GM19372 (cell line): Measurements from ENCODE around the gene TPSB2.
"Not testable (repeated sequence)": the region's sequence is repeated elsewhere in the genome, so short reads cannot be mapped to it uniquely, and the experiment has no call there.

Source experiments
- ATAC-seq: cut with Tn5 transposase; IDR thresholded peaks from one replicate; pipeline ENCODE4 v1.9.1; 2021; ENCODE audit warnings: mild to moderate bottlenecking, low read depth, moderate library complexity; ENCODE audit not compliant: unreplicated experiment

Gene TPSB2

DNA sequence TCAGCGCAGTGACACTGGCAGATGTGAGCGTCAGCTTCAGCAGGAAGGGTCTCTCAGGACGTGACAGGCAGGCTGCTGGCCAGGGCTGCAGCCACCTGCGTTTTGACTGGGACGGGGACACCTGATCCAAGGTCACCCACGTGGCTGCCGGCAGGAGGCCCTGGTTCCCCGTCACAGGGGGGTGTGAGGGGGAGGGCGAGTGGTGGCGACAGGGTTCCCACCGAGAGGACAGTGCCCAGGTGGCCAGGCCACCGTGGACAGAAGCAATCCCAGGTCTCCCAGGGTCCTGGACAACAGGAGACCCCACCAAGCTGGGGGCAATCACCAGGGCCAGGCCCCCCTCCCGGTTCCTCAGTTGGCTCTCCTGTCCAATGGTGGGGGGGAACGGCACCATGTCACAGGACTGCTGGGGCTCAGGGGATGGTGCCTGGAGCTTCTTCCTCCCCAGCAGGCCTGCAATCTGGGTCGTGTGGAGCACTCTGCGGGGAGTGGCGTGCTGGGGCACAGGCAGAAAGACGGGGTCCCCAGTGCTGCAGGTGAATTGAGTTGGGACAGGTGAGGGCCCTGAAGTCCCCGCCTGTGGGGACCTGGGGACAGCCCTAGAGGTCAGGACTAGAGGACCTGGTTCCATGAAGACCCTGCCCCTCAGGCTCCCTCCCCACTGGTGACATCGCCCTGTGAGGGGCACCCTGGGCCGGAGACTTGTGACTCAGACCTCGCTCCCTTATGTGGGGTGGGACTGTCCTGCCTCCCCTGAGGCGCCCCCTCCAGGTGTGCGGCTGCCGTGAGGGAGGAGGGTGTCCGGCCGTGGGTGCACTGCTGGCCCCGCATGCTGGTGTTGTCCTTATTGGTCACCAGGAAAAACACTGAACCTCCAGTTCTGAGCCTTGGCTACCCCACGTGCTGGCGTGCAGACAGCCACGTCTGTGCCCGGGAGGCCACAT lies 14.2 kb upstream of the TPSB2 start:
- ATAC-seq, result not testable (repeated sequence)

DNA sequence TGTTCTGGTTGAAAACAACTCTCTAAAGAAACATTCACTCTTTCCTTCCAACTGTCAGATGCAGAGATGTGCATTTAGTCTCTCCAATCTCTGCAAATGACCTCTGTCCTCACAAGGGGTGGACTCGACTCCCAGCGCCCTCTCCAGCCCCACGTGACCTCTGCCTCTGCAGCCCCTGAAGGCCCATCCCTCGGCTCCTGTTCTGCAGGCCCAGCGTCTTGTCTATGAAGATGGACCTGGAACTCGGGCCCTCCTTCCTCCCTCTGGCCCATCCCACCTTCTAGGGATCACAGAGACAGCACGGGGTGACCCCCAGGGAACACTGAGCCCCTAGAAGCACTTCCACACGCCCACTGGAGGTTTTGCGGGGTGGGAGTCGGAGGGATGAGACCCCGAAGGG lies 13.4 kb upstream of the TPSB2 start:
- not testable (repeated sequence) for ATAC-seq

DNA sequence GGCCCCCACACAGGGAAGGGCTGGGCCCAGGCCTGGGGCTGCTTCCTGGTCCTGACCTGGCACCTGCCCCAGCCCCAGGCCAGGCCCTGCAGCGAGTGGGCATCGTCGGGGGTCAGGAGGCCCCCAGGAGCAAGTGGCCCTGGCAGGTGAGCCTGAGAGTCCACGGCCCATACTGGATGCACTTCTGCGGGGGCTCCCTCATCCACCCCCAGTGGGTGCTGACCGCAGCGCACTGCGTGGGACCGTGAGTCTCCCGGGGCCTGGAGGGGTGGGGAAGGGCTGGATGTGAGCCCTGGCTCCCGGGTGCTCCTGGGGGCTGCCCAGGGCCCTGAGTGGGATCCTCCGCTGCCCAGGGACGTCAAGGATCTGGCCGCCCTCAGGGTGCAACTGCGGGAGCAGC lies 11.1 kb upstream of the TPSB2 start:
- not testable (repeated sequence) for ATAC-seq

DNA sequence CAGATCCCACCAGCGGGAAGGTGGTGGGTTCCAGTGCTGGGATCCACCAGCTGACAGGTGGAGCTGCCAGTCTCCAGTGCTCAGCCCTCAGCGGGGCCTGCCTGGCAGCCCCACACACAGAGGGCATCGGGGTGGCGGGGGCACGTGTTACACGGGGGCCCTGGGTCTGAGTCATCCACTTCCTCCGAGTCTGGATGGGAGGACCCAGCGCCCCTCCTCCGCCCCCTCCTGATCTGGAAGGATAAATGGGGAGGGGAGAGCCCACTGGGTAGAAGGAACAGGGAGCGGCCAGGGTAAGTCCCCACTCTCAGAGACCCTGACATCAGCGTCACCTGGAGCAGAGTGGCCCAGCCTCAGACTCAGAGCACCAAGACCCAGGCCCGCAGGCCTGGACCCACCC lies 10.5 kb upstream of the TPSB2 start, which contains the start of gene TPSAB1:
Gene TPSAB1 (plus strand): TSS at position 270 of the 400 bp plus-strand sequence. CDS start 234 bp downstream, outside the sequence.
- ATAC-seq, result not testable (repeated sequence)

DNA sequence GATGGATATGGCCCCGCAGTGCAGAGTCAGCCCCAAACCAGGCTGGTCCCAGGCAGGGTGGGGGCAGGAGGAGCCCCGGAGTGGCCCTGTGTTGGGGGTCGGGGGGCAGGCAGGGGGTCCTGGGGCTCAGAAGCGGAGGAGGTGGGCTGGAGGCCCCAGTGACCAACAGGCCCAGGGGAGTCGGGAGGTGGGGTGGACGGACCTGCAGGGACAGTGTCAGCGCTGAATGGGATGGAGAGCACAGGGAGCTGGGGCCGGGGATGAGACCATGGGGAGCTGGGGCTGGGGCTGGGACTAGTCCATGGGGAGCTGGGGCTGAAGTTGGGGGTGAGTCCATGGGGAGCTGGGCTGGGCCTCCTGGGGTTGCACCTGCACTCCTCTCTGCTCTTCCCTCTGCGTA lies 9.6 kb upstream of the TPSB2 start:
- not testable (repeated sequence) for ATAC-seq

DNA sequence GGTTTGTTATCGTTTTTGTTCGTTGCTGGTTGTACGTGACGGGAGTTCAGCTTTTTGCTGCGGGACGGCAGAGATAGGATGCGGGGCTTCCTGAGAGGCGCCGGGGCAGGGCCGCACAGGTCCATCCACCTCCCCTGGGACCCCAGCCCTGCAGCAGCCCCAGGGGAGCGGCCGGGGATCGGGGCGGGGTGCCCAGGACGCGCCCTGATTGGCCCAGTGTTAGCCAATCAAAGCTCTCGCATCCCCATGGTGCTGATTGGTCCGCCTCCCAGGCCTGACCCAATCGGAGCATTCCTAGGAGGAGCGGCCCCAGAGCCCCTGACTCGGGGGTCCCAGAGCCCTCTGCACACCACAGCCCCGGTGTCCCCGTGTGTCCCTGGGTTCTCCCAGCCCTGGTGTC lies 8.9 kb upstream of the TPSB2 start:
- ATAC-seq, result not testable (repeated sequence)

DNA sequence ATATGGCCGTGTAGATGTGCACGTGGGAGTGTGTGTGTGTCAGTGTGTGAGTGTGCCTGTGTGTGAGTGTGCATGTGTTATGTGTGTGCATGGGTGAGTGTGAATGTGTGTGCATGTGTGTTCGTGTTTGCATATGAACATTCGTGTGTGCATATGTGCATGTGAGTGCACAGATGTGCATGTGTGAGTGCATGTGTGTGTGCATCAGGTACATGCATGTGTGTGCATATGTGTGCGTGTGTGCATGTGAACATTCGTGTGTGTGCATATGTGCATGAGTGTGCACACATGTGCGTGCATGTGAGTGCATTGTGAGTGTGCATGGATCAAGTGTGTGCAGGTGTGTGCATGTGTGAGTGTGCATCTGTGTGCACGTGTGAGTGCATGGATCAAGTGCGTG lies 8.0 kb upstream of the TPSB2 start:
- ATAC-seq, result no peak

DNA sequence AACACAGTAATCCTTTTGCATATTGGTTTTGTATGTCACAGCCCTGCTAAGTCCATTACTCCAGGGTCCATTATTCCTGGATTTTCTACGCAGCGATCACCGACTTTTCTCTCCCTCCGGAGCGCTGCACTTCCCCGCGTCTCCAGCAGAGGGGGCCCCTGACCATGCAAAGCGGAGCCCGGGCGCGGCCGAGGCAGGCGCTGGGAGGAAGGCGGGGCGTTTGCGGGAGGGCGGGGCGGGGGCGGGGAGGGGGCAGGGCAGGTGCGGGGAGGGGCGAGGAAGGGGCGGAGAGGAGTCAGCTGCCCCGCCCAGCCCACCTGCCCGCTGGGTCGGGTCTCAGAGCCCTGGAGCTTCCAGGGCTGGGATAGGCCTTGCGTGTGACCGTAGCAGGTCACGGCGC lies 6.7 kb upstream of the TPSB2 start:
- ATAC-seq, result not testable (repeated sequence)

DNA sequence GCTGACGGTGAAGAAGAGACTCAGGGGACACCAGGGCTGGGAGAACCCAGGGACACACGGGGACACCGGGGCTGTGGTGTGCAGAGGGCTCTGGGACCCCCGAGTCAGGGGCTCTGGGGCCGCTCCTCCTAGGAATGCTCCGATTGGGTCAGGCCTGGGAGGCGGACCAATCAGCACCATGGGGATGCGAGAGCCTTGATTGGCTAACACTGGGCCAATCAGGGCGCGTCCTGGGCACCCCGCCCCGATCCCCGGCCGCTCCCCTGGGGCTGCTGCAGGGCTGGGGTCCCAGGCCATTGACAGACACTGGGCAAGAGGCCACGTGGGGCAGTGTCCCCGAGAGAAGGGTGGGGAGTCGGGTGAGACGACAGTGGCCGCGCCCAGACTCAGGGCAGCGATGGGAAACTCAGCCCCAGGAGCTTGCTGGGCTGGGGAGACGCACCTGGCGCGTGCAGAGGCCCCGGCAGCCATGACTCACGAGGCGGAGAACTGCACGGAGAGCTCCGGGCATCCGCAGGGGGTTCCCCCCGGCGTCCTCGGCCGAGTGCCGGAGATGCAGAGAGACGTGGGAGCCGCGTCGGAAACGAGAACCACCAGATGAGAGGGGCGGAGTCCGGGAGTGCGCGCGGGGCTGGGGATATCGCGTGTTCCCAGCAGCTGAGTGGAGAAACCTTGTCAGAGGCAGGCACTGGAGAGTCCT lies 2.2 kb upstream of the TPSB2 start:
- not testable (repeated sequence) for ATAC-seq

DNA sequence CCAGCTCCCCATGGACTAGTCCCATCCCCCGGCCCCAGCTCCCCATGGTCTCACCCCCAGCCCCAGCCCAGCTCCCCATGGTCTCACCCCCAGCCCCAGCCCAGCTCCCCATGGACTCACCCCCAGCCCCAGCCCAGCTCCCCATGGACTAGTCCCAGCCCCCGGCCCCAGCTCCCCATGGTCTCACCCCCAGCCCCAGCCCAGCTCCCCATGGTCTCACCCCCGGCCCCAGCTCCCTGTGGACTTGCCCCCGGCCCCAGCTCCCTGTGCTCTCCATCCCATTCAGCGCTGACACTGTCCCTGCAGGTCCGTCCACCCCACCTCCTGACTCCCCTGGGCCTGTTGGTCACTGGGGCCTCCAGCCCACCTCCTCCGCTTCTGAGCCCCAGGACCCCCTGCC lies 1.3 kb upstream of the TPSB2 start:
- ATAC-seq, result not testable (repeated sequence)

DNA sequence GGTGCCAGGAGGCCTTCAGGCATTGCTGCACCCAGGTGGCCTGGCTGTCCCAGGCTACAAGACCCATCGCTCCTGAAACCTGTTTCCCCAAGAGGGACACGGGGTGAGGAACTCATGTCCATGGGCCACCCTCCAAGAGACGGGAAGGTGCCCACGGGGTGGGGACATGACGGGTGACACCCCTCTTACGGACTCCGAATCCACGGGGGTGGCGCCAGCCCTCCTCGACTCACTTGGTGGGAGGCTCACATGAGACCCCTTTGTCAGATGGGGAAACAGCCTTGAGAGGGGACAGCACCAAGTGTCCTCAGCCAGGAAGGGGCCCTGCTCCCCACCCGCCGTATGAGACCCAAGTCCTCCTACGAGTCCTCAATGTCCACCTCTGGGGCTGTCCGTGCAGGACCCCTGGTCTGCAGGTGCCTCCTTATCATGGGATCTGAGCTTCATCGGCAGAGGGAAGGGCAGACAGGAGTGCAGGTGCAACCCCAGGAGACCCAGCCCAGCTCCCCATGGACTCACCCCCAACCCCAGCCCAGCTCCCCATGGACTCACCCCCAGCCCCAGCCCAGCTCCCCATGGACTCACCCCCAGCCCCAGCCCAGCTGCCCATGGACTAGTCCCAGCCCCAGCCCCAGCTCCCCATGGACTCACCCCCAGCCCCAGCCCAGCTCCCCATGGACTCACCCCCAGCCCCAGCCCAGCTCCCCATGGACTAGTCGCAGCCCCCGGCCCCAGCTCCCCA lies 658 bp upstream of the TPSB2 start:
- ATAC-seq, result not testable (repeated sequence)

DNA sequence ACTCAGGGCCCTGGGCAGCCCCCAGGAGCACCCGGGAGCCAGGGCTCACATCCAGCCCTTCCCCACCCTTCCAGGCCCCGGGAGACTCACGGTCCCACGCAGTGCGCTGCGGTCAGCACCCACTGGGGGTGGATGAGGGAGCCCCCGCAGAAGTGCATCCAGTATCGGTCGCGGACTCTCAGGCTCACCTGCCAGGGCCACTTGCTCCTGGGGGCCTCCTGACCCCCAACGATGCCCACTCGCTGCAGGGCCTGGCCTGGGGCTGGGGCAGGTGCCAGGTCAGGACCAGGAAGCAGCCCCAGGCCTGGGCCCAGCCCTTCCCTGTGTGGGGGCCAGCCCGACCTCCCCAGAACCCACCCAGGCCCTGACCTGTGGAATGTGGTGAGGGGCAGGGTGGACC lies 508 bp downstream of the TPSB2 start:
- ATAC-seq, result not testable (repeated sequence)

DNA sequence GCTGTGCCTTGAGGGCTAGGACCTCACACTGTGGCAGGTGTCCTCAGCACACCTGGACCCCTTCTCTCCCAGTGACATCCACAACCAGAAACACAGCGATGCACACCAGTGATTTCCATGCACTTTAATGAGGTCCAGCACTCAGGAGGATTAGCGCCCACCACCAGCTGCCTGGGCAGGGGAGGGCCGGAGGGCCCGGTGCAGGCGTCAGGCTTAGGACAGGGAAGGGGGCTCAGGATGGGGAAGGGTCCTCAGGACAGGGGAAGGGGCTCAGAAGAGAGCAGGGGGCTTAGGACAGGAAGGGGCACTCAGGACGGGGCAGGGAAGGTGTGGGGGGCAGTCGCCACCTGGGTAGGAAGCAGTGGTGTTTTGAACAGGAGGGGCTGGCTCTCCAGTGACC lies 1.8 kb downstream of the TPSB2 start:
- ATAC-seq, result not testable (repeated sequence)

DNA sequence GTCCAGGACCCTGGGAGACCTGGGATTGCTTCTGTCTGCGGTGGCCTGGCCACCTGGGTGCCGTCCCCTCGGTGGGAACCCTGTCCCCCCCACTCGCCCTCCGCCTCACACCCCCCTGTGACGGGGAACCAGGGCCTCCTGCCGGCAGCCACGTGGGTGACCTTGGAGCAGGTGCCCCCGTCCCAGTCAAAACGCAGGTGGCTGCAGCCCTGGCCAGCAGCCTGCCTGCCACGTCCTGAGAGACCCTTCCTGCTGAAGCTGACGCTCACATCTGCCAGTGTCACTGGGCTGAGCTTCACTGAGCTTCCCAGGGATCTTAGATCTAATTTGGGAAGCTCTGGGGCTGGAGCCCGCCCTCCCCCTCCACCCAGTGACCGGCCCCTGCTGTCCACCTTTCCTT lies 3.3 kb downstream of the TPSB2 start:
- not testable (repeated sequence) for ATAC-seq

DNA sequence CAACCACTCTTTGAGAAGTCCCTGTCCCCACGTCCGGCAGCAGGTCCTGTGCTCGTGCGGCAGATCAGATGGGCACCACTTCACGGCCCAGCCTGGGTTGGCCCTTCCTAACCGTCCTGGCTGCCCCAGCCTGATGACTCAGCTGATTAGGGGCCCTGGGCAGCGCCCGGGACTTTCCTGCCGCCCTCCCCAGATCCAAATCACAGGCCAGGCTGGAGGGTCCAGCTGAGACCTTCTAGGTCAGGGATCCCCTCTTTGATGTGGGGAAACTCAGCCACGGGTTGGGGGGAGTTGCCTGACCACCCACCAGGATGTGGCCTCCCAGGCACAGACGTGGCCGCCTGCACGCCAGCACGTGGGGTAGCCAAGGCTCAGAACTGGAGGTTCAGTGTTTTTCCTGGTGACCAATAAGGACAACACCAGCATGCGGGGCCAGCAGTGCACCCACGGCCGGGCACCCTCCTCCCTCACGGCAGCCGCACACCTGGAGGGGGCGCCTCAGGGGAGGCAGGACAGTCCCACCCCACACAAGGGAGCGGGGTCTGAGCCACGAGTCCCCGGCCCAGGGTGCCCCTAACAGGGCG lies 4.2 kb downstream of the TPSB2 start:
- ATAC-seq, result not testable (repeated sequence)

DNA sequence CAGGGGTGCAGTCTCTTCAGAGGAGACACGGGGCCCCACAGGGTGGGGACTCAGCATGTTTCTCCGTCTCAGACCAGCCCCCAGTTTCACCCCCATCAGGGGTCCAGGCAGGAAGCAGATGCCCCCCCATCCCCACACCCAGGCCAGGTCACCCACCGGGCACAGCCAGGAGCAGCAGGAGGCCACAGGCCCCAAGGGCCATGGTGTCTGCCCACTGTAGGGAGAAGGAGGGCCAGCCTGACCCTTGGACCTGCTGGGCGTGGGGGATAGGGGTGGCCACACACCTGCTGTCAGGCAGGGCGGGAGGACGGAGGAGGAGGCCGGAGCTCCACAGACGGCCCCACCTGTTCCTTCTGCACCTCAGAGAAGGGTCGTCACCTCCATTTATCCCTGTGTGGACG lies 4.9 kb downstream of the TPSB2 start, which contains the start of gene TPSG1:
Gene TPSG1 (minus strand): TSS at position 218 of the 401 bp plus-strand sequence. CDS start 16 bp downstream, at position 202.
- ATAC-seq, result no peak

DNA sequence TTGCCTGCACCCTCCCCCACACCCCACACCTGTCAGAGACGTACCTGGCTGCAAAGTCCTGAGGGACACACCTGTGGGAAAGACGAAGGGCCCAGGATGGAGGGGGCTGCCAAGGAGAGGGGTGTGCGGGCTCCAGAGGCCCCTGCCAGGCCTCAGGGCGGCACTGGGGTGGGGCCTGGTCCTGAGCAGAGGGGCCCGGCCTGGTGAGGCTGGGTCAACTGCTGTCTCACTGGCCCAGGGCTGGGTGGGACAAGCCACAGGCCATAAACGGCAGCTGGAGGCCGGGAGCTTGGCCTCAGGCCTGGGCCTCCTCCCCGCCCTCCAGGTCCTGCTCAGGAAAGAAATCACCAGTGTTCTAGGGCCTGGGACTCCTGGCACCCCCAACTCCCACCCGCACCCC lies 5.4 kb downstream of the TPSB2 start:
- no peak for ATAC-seq

DNA sequence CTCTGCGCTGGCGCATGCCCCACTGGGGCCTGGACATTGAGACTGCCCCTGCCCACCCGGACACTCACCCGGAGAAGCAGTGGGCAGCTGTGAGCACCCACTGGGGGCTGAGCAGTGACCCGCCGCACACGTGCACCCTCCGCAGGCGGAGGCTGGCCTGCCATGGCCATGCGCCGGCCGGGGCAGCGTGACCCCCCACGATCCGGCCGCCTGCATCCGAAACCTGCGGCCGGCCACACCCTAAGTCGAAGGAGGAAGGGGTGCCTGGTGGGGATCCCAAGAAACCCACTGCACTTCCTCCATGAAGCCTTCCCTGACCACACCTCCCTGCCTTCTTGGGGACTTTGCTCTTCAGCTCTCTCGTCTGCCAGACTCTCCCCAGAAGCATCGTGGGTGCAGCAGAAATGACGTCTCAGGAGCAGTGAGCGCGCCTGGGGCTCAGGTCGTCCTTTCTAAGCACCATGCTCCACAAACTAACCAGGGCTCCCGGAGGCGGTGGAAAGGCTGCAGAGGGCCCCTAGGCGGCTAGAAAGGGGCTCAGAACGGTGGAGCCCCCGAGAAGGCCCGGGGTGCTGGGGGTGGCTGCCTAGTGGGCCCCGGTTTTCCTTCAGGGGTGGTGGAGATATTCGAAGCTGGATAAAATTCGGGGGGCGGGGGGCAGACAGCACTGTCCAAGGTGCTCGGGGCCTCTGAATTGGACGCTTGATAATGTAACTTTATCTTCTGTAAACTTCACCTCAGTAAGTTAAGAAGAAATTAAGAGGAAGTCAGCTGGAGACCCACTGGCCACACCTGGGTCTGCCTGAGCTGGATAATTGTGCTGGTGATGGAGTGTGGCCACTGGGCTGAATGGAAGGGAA lies 6.4 kb downstream of the TPSB2 start:
- no peak for ATAC-seq
